B cell (primary cell): ENCODE measurements around the gene CHAF1B.

ENCODE experiments used
- CTCF ChIP-seq: fragments of 200-600 bp; IDR thresholded peaks from one replicate; pipeline ENCODE4 v1.8.0; 2022; ENCODE audit warnings: antibody characterized with exemption, mild to moderate bottlenecking
- EZH2 ChIP-seq: IDR thresholded peaks from 2 replicates; pipeline ENCODE4 v1.6.1; 2012; ENCODE audit warnings: borderline replicate concordance, low read depth, mild to moderate bottlenecking, moderate library complexity, low read length; ENCODE audit not compliant: insufficient read depth, poor library complexity, severe bottlenecking

- TF ChIP-seq CTCF (peak; percentile 14), EZH2 (no peak)
These were observed 37.3 kb downstream of the CHAF1B start for GRCh38 chr21:36422279-36423098.
